H1 (cell line): ENCODE results near the gene TMEM212. TPM values are rescaled to one million over a fixed set of nuclear protein-coding genes. Genes with fewer than 3 reads are reported as not detected.

Experiments
- CTCF ChIA-PET: fragments of 300-600 bp; sonication (Branson Sonifier 250); formaldehyde crosslinking; loops from one replicate; lab custom pipeline; 2021; ENCODE audit not compliant: partially characterized antibody; lab: Charles Lee
- POLR2A ChIA-PET: fragments of 300-600 bp; sonication (Branson Sonifier 250); formaldehyde crosslinking; loops from one replicate; lab custom pipeline; 2021; ENCODE audit warnings: inconsistent platforms; ENCODE audit not compliant: partially characterized antibody; lab: Charles Lee
- DNase-seq, 2 experiments: peaks; one replicate each; pipeline versions ENCODE4 v3.0.0 to v3.0.0-alpha.2; 2010 to 2022; ENCODE audit warnings: low spot score in 2 of 2, low read depth in 1 of 2, mixed read lengths in 1 of 2
- FAIRE-seq: peaks from 2 replicates; lab custom pipeline; 2011; peaks lifted over from hg19 to GRCh38; lab: Jason Lieb, UNC
- H2AFZ ChIP-seq: 2 replicates; pipeline ENCODE4 v1.8.1; 2012; ENCODE audit warnings: low read length, inconsistent platforms
- H2AK5ac ChIP-seq: 2 replicates; pipeline ENCODE4 v1.6.1; 2013; ENCODE audit warnings: low read depth, low read length
- H2BK120ac ChIP-seq: replicated peaks from 2 replicates; pipeline ENCODE3; 2013; ENCODE audit warnings: low read depth, low read length, inconsistent platforms
- H2BK12ac ChIP-seq: 2 replicates; pipeline ENCODE4 v1.6.1; 2013; ENCODE audit warnings: low read depth, low read length
- H2BK15ac ChIP-seq: 2 replicates; pipeline ENCODE4 v1.6.1; 2013; ENCODE audit warnings: low read length
- H2BK20ac ChIP-seq: 2 replicates; pipeline ENCODE4 v1.6.1; 2013; ENCODE audit warnings: low read length
- H2BK5ac ChIP-seq: 2 replicates; pipeline ENCODE4 v1.6.1; 2013; ENCODE audit warnings: low read depth, low read length
- H3K14ac ChIP-seq: 2 replicates; pipeline ENCODE4 v1.6.1; 2013; ENCODE audit warnings: inconsistent platforms; ENCODE audit not compliant: insufficient read length
- H3K18ac ChIP-seq: 2 replicates; pipeline ENCODE4 v1.6.1; 2013; ENCODE audit warnings: low read length; ENCODE audit errors: extremely low read depth
- H3K23ac ChIP-seq: 2 replicates; pipeline ENCODE4 v1.6.1; 2013; ENCODE audit warnings: inconsistent platforms; ENCODE audit not compliant: insufficient read length
- H3K23me2 ChIP-seq: 2 replicates; pipeline ENCODE4 v1.6.1; 2013; ENCODE audit warnings: low read depth, low read length
- H3K27ac ChIP-seq: 2 replicates; pipeline ENCODE4 v1.6.1; 2011; ENCODE audit warnings: low read depth, low read length, inconsistent platforms
- H3K27me3 ChIP-seq, 4 experiments: replicated peaks in 1 of 4; 1 replicate in 1 of 4; 2 replicates in 3 of 4; pipeline versions ENCODE4 v1.6.1 to v1.8.1; 2011 to 2013; ENCODE audit warnings: low read length in 3 of 4, mild to moderate bottlenecking in 3 of 4, inconsistent platforms in 2 of 4, mixed read lengths in 2 of 4, moderate library complexity in 1 of 4; ENCODE audit not compliant: control insufficient read depth in 3 of 4, insufficient read depth in 3 of 4; ENCODE audit errors: extremely low read depth in 1 of 4
- H3K36me3 ChIP-seq, 4 experiments: 2 replicates each; pipeline versions ENCODE4 v1.6.1 to v1.8.1; 2011 to 2013; ENCODE audit warnings: mild to moderate bottlenecking in 4 of 4, low read length in 3 of 4, moderate library complexity in 2 of 4, control low read depth in 1 of 4, inconsistent platforms in 1 of 4; ENCODE audit not compliant: insufficient read depth in 4 of 4, control insufficient read depth in 2 of 4
- H3K4ac ChIP-seq: replicated peaks from 2 replicates; pipeline ENCODE3; 2013; ENCODE audit warnings: low read length, low read depth, mixed read lengths, inconsistent platforms; ENCODE audit not compliant: insufficient read length
- H3K4me1 ChIP-seq, 4 experiments: replicated peaks in 1 of 4; 1 replicate in 1 of 4; 2 replicates in 3 of 4; pipeline versions ENCODE4 v1.6.1 to v1.8.1; 2011 to 2013; ENCODE audit warnings: low read length in 3 of 4, inconsistent platforms in 2 of 4, mixed read lengths in 1 of 4; ENCODE audit not compliant: insufficient read depth in 4 of 4, control insufficient read depth in 3 of 4
- H3K4me2 ChIP-seq, 2 experiments: 2 replicates each; pipeline versions ENCODE4 v1.6.1 to v1.8.1; 2011 to 2013; ENCODE audit warnings: low read depth in 2 of 2, low read length in 2 of 2, control low read depth in 1 of 2, inconsistent platforms in 1 of 2, mild to moderate bottlenecking in 1 of 2; ENCODE audit not compliant: insufficient read depth in 1 of 2
- H3K4me3 ChIP-seq, 4 experiments: fragments of 200-600, 300-600 bp in 1 of 4; sonication (generic), shearing (Covaris generic), sonication (Bioruptor Twin) in 1 of 4; 2 replicates each; pipeline versions ENCODE4 v1.5.1 to v1.8.1; 2011 to 2016; ENCODE audit warnings: low read length in 4 of 4, low read depth in 3 of 4, control low read depth in 2 of 4, inconsistent platforms in 2 of 4, mild to moderate bottlenecking in 2 of 4, mixed read lengths in 1 of 4, moderate library complexity in 1 of 4; ENCODE audit not compliant: insufficient read depth in 2 of 4; ENCODE audit errors: extremely low read depth in 1 of 4
- H3K56ac ChIP-seq: replicated peaks from 2 replicates; pipeline ENCODE3; 2013; ENCODE audit warnings: low read depth, mild to moderate bottlenecking, mixed read lengths, low read length, inconsistent platforms; ENCODE audit not compliant: insufficient read length
- H3K79me1 ChIP-seq: 2 replicates; pipeline ENCODE4 v1.6.1; 2013; ENCODE audit warnings: low read depth, low read length, control low read depth
- H3K79me2 ChIP-seq, 2 experiments: 2 replicates each; pipeline versions ENCODE4 v1.6.1 to v1.8.1; 2012 to 2013; ENCODE audit warnings: low read length in 2 of 2, mild to moderate bottlenecking in 2 of 2, inconsistent platforms in 1 of 2; ENCODE audit not compliant: insufficient read depth in 2 of 2, control insufficient read depth in 1 of 2
- H3K9ac ChIP-seq, 4 experiments: replicated peaks in 1 of 4; 1 replicate in 1 of 4; 2 replicates in 3 of 4; pipeline versions ENCODE4 v1.6.1 to v1.8.1; 2011 to 2013; ENCODE audit warnings: low read depth in 3 of 4, low read length in 3 of 4, control low read depth in 2 of 4, mild to moderate bottlenecking in 2 of 4, moderate library complexity in 2 of 4, inconsistent platforms in 1 of 4; ENCODE audit errors: extremely low read depth in 1 of 4
- H3K9me3 ChIP-seq, 2 experiments: 2 replicates each; pipeline versions ENCODE4 v1.6.1 to v1.8.1; 2012 to 2013; ENCODE audit warnings: mild to moderate bottlenecking in 2 of 2, moderate library complexity in 2 of 2, control low read depth in 1 of 2, inconsistent platforms in 1 of 2, low read depth in 1 of 2, low read length in 1 of 2, mixed read lengths in 1 of 2; ENCODE audit not compliant: insufficient read depth in 2 of 2
- H4K20me1 ChIP-seq, 2 experiments: replicated peaks in 1 of 2; 2 replicates each; pipeline versions ENCODE3 to v1.8.1; 2011 to 2013; ENCODE audit warnings: inconsistent platforms in 2 of 2, low read length in 2 of 2, mild to moderate bottlenecking in 1 of 2; ENCODE audit not compliant: insufficient read depth in 2 of 2, control insufficient read depth in 1 of 2
- H4K5ac ChIP-seq: 2 replicates; pipeline ENCODE4 v1.6.1; 2013; ENCODE audit warnings: low read length, low read depth, mixed read lengths, inconsistent platforms; ENCODE audit not compliant: insufficient read length
- H4K8ac ChIP-seq: 2 replicates; pipeline ENCODE4 v1.8.0; 2013; ENCODE audit warnings: mild to moderate bottlenecking, moderate library complexity, low read length, inconsistent platforms; ENCODE audit not compliant: insufficient read depth; ENCODE audit errors: extremely low read depth
- H4K91ac ChIP-seq: replicated peaks from 2 replicates; pipeline ENCODE3; 2013; ENCODE audit warnings: low read length, mixed read lengths, inconsistent platforms; ENCODE audit not compliant: insufficient read length
- BACH1 ChIP-seq: IDR thresholded peaks from 2 replicates; pipeline ENCODE4 v1.6.1; 2012; ENCODE audit warnings: low read length, improper control_type of control experiment
- BRCA1 ChIP-seq: IDR thresholded peaks from 2 replicates; pipeline ENCODE4 v1.6.1; 2012; ENCODE audit warnings: low read depth, low read length, improper control_type of control experiment
- KDM4A ChIP-seq: IDR thresholded peaks from one replicate; pipeline ENCODE4 v1.7.1; 2012; ENCODE audit warnings: low read depth, mild to moderate bottlenecking, moderate library complexity, low read length, inconsistent platforms; ENCODE audit not compliant: severe bottlenecking
- POLR2A ChIP-seq, 2 experiments: IDR thresholded peaks; 1 replicate in 1 of 2; 2 replicates in 1 of 2; pipeline ENCODE4 v1.6.1; 2011; ENCODE audit warnings: low read depth in 2 of 2, low read length in 2 of 2, mild to moderate bottlenecking in 2 of 2; ENCODE audit errors: control extremely low read depth in 1 of 2
- SIRT6 ChIP-seq: IDR thresholded peaks from one replicate; pipeline ENCODE4 v1.7.1; 2012; ENCODE audit warnings: low read length, inconsistent platforms
- SIX5 ChIP-seq: IDR thresholded peaks from 2 replicates; pipeline ENCODE4 v1.6.1; 2011; ENCODE audit warnings: mild to moderate bottlenecking, low read depth, low read length
- SUZ12 ChIP-seq: fragments of 200-600 bp; sonication (generic); IDR thresholded peaks from 2 replicates; pipeline ENCODE4 v1.6.1; 2012; ENCODE audit warnings: mild to moderate bottlenecking, inconsistent platforms, low read length, moderate library complexity, mixed read lengths
- TAF1 ChIP-seq: IDR thresholded peaks from 2 replicates; pipeline ENCODE4 v1.6.1; 2011; ENCODE audit warnings: mild to moderate bottlenecking, low read depth, low read length
- TEAD4 ChIP-seq: IDR thresholded peaks from 2 replicates; pipeline ENCODE4 v1.6.1; 2012; ENCODE audit warnings: low read depth, low read length, inconsistent platforms, mixed read lengths
- WGBS, 2 experiments: shearing (Covaris generic) in 1 of 2; methylation state at CpG; one replicate each; pipeline versions ENCODE4 v1.1.6 to v1.1.7; 2013 to 2015; ENCODE audit warnings: low lambda C conversion rate in 2 of 2, mixed read lengths in 2 of 2, inconsistent platforms in 1 of 2, low coverage in 1 of 2, missing lambda C conversion rate in 1 of 2; ENCODE audit not compliant: insufficient replicate concordance in 2 of 2, insufficient coverage in 1 of 2, insufficient read length in 1 of 2; ENCODE audit errors: extremely low coverage in 1 of 2, missing lambda C conversion rate in 1 of 2; 5-methylcytosine and 5-hydroxymethylcytosine counted together
- polyA plus RNA-seq, 7 experiments: library from polyadenylated mRNA; depleted of rRNA in 3 of 7; stranded (reverse) in 5 of 7; unstranded in 2 of 7; fragments of >200 nt in 5 of 7; fragments of 200-250 nt in 2 of 7; gene quantifications; 1 replicate in 5 of 7; 2 replicates in 1 of 7; 4 replicates in 1 of 7; pipeline versions ENCODE4 v1.2.1 to v1.2.3, GENCODE V29; 2011 to 2013; ENCODE audit warnings: missing spikeins in 2 of 7, mixed read lengths in 2 of 7
- total RNA-seq: library from RNA; stranded (reverse); fragmentation: NEBNext Ultra II Directional; extraction: Animal tissue kit (Norgen Biotek cat#: 25700); gene quantifications from 2 replicates; pipeline ENCODE4 v1.2.1, GENCODE V29; 2021
- TF ChIP-seq, protein P1 (sequence below): IDR thresholded peaks from 2 replicates; pipeline ENCODE4 v1.6.1; 2011; ENCODE audit warnings: low read length, improper control_type of control experiment

TMEM212 gene
- total and polyA plus RNA-seq, 2 of the 8 experiments (the other 6 are each of a cell fraction or from before 2014, with no cell fraction given): not detected

DNA sequence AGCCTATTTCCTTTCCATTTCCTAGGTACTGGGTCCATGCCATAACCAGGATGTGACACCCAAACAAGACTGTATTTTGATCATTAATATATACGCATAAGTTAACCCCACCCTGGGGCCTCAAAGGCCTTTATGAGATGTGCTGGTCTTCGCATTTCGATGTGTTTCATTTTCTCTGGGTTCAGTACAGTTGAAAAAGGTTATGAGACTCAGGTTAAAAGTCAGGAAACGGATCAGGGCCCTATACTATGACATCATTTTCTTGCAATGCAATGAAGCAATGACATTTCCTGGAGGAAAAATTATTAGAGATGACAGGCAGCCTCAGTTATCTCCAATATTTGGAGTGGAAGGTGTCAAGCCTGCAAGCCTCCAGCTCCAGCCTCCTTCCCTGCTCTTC is 31.7 kb downstream of the TMEM212 start:
- H3K56ac ChIP-seq: no peak overlapping the region
- H3K4me3 ChIP-seq: no peak overlapping the region
- H3K23ac ChIP-seq: no peak overlapping the region
- no peak overlapping the region for H3K14ac ChIP-seq
- CTCF ChIA-PET: interaction anchor here (0.7 to 1.4 kb wide), 3 partner anchors 8 to 454 kb away, joined by 3 to 4 read pairs (median 3); no protein-coding TSS in a partner anchor
- H3K79me1 ChIP-seq: no peaks in the 10 kb centered on the region
- H3K27me3 ChIP-seq: peaks cover 0 to 1% (median 0%) of the 10 kb centered on the region in 4 experiments; a peak in 1 of 7 replicates
- H2BK5ac ChIP-seq: no peak overlapping the region
- no peak overlapping the region for H4K91ac ChIP-seq
- H2AK5ac ChIP-seq: no peak overlapping the region
- no peak overlapping the region for H3K18ac ChIP-seq
- no peak overlapping the region for H2BK12ac ChIP-seq
- no peak for FAIRE-seq
- no peak overlapping the region for H2BK20ac ChIP-seq
- no peak overlapping the region for H3K27ac ChIP-seq
- no peak overlapping the region for H3K4ac ChIP-seq
- H2BK120ac ChIP-seq: no peak overlapping the region
- H3K9ac ChIP-seq: no peak overlapping the region
- H2BK15ac ChIP-seq: no peak overlapping the region
- H3K4me1 ChIP-seq: peaks cover 2 to 9% (median 5%) of the 10 kb centered on the region in 4 experiments; a peak in 5 of 7 replicates
- no peak overlapping the region for H3K4me2 ChIP-seq
- no peak for DNase-seq
- H3K23me2 ChIP-seq: no peaks in the 10 kb centered on the region
- WGBS, 2 experiments: 90% methylated on average over 4 of the region's 4 CpGs; no CpG with 5 or more reads in 1 of the 2 experiments
- no peak overlapping the region for H4K8ac ChIP-seq
- no peaks in the 10 kb centered on the region for H3K9me3 ChIP-seq
- POLR2A ChIA-PET: no interaction called here
- no peaks in the 10 kb centered on the region for H3K79me2 ChIP-seq
- H4K5ac ChIP-seq: no peak overlapping the region
- no peaks in the 10 kb centered on the region for H3K36me3 ChIP-seq
- H2AFZ ChIP-seq: no peak overlapping the region
- no peaks in the 10 kb centered on the region for H4K20me1 ChIP-seq
- TF ChIP-seq SIX5: no peak
- no peak for TF ChIP-seq SIRT6
- TF ChIP-seq BACH1: no peak
- no peak for TF ChIP-seq KDM4A
- TF ChIP-seq TAF1: no peak
- no peak for TF ChIP-seq TEAD4
- TF ChIP-seq POLR2A (IDR thresholded peaks at IDR 0.05; ENCODE audit: control extremely low read depth in 1 of 2, low read depth in 2 of 2, low read length in 2 of 2): no peak
- TF ChIP-seq, protein P1, sequence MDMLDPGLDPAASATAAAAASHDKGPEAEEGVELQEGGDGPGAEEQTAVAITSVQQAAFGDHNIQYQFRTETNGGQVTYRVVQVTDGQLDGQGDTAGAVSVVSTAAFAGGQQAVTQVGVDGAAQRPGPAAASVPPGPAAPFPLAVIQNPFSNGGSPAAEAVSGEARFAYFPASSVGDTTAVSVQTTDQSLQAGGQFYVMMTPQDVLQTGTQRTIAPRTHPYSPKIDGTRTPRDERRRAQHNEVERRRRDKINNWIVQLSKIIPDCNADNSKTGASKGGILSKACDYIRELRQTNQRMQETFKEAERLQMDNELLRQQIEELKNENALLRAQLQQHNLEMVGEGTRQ: no peak
- no peak for TF ChIP-seq SUZ12
- TF ChIP-seq BRCA1: no peak
